ENCODE data around the gene USP3.

DNA sequence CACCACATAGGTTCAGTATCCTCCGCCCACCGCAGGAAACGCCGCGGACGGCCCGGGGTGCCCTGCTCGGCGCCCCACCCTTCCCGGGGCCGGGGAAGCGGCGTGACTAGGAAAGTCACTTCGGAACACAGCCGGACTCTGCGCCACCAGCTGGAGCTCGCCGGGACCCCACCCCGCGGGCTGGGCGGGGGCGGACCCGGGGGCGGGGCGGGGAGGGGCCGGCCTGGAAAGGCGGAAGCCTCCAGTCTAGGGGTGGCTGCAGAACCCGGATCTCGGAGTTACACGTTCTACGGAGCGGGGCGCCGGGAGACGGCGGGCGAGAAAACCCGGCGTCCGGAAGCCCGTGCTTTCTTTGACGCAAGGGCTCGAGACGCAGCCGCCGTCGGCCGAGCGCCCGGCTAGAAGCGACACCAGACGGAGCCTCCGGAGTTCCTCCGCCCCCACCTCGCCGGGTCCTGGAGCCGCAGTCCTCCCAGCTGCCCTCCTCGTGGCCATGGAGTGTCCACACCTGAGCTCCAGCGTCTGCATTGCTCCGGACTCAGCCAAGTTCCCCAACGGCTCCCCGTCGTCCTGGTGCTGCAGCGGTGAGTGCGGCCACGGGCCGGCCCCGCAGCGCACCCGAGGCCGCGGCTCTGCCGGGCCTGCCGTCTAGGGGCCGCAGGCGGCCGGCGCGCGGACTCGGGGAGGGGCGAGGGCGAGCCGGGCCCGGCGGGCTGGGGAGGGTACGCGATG is at the start of gene USP3:
- no peak for TF ChIP-seq NRF1 (IDR thresholded peaks at IDR 0.05; ENCODE audit: low read depth, low read length)
- TF ChIP-seq FOSL2 (IDR thresholded peaks at IDR 0.05; ENCODE audit: borderline replicate concordance, low read depth): 0 out of 2 replicates have a peak, but pooled peaks have one; percentile 13
- TF ChIP-seq, protein P1, sequence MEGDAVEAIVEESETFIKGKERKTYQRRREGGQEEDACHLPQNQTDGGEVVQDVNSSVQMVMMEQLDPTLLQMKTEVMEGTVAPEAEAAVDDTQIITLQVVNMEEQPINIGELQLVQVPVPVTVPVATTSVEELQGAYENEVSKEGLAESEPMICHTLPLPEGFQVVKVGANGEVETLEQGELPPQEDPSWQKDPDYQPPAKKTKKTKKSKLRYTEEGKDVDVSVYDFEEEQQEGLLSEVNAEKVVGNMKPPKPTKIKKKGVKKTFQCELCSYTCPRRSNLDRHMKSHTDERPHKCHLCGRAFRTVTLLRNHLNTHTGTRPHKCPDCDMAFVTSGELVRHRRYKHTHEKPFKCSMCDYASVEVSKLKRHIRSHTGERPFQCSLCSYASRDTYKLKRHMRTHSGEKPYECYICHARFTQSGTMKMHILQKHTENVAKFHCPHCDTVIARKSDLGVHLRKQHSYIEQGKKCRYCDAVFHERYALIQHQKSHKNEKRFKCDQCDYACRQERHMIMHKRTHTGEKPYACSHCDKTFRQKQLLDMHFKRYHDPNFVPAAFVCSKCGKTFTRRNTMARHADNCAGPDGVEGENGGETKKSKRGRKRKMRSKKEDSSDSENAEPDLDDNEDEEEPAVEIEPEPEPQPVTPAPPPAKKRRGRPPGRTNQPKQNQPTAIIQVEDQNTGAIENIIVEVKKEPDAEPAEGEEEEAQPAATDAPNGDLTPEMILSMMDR (IDR thresholded peaks at IDR 0.05): no peak
- TF ChIP-seq GATA2 (CRISPR knock-in tag; IDR thresholded peaks at IDR 0.05): no peak
- TF ChIP-seq, protein P2, sequence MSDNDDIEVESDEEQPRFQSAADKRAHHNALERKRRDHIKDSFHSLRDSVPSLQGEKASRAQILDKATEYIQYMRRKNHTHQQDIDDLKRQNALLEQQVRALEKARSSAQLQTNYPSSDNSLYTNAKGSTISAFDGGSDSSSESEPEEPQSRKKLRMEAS (IDR thresholded peaks at IDR 0.05; ENCODE audit: low read depth): peak; percentile 84
- peak; percentile 89 for TF ChIP-seq JUND (IDR thresholded peaks at IDR 0.05)
- TF ChIP-seq MXI1 (IDR thresholded peaks at IDR 0.05; ENCODE audit: low read depth, low read length): peak; percentile 88; the same call in 1 of the 2 replicates

All from SK-N-SH (cell line).